Occipital lobe (tissue), 2 donors: ENCODE results near the gene CALM3. TPM values are rescaled to one million over a fixed set of nuclear protein-coding genes. Genes with fewer than 3 reads are reported as not detected.

Experiments used
- DNase-seq: peaks from one replicate; lab custom pipeline; 2025; lab: John Stamatoyannopoulos, UW
- total RNA-seq: library from RNA; depleted of rRNA; stranded (reverse); fragments of >200 nt; gene quantifications from one replicate; pipeline ENCODE4 v1.2.3, GENCODE V29; 2014

CALM3 gene
- total RNA-seq, 1 donor from 2014 or later = 224 TPM

DNA sequence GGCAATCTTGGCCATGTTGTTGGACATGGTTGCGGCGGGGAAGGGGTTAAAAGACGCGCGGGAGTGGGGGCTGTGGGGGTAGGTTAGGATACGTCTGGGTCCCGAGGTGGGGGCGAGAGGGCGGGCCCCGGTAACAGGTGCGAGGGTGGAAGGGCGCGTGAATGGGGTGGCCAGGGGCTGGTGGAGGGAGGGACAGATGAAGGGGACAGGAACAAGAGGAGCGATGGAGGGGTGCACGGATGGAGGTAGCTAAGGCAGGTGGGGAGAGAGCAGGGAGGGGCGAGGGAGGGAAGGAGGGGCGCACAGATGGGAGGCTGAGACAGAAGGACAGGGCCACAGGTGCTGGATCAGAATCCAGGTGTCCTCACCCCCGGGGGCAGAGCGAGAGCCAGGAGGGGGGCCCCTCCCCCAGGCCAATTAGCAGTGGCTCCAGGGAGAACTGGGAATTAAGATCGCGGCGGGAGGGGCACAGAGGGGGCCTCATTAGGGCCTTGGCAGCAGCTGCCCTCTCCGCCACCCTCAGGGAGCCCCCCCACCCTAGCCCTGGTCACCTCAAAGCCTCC lies 33.6 kb downstream of the CALM3 start:
- no peak for DNase-seq

DNA sequence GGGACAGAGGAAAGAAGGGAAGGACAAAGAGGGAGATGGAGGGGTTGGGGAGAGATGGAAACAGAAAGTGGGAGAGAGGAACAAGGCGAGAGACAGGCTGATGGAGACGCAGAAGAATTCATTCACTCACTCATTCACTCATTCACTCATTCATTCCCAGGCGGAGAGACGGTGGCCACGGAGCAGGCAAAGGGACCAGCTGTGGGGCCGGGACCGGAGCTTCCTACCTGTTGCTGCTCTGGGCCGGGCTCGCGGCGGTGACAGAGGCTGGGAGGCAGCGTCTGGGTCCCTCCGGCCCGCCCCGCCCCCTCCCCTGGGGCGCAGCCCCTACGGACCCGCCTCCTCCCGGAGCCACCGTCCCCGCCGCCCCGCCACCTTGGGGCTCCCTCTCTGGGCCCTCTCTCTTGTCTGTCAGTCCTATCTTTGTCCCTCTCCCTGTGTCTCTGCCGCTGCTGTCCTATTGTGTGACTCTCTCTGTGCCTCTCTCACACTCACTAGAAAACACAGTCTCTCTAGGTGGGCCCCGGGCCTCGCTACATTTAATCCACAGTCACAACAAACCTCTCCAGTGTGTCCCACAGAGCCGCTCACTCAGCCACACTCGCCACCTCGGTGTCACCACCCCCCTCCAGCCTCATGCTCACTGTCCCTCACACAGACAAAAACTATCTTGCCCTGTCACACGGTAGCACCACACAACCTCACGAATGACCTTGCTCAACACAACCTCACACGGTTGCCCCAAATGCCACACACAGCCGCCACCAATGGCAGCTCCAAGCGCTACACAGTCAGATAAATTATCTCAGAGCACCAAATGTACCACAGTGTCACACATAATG lies 35.0 kb downstream of the CALM3 start, which contains the start of gene GNG8:
Gene GNG8, minus strand, starts transcription at position 283 of the 842 bp plus-strand sequence. CDS start 1,520 bp downstream, outside the sequence.
- no peak for DNase-seq

DNA sequence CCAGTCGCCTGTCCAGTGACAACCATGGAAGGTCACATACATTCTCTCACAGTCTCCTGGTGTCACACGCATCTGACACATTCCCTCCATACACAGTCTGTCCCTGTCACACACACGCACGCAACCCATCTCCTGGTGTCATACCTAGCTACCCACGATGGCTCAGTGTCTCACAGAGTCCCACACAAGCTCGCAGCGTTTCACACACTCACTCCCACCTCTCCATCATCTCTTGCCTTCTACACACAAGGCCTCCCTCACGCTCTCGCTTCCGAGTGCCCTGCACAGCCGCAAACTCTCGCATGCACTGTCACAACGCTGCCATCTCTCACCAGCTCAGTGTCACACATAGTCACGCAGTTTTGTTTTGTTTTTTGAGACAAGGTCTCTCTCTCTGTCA lies 36.1 kb downstream of the CALM3 start:
- peak; percentile 19 for DNase-seq

GRCh38 chr19:46639358-46640182 lies 38.4 kb downstream of the CALM3 start:
- no peak for DNase-seq

- no peak for DNase-seq
Observed at GRCh38 chr19:46640656-46641055, 39.5 kb downstream of the CALM3 start.

GRCh38 chr19:46644720-46645119 lies 43.6 kb downstream of the CALM3 start:
- DNase-seq = no peak

DNA sequence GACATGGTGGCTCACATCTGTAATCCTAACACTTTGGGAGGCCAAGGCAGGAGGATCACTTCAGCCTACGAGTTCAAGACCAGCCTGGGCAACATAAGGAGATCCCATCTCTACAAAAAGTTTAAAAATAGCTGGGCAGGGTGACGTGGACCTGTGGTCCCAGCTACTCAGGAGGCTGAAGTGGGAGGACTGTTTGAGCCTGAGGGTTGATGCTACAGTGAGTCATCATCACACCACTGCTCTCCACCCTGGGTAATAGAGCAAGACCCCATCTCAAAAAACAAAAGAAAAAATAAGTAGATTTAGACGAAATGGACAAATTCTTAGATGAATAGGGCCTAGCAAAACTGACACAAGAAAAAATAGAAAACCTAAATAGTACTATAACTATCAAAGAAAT lies 45.3 kb downstream of the CALM3 start:
- DNase-seq = no peak

DNA sequence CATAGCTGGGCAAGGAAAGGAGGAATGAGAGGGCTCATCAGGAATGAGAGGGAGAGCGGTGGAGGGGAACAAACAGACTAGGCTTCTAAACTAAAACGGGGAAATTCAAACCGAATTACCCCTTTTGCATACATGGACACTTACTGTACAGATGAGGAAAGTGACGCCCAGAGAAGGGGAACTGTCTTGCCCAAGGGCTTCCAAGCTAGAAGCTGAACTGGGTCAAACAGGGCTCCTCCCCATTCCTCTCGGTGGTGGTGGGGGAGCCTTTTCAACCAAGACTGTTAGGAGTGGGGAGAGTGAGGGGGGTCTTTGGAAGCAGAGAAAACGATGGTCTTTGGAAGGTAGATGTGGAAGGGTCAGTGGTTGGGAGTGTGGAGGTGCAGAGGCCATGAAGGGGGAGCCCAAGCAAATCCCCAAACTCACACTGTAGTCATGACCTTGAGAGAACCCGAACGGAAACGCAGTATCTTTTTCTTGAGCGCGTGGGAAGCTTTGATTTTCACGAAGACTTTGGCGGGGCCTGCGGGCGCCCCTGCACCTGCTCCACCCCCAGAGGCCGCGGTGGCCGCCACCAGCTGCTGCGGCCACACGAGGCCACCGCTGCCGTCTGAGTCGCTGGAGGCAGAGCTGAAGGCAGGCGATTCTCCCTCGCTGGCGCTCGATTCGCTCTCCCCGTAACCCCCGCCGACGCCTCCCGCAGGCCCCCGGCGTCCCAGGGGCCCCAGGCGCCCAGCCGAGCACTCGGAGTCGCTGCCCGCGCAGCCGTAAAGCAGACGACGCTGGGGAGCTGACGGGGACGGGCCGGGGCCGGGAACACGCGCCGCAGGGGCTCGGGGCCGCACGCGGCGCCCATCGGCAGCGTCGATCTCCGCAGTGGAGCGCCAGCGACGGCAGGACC lies 47.2 kb downstream of the CALM3 start:
- DNase-seq = no peak

DNA sequence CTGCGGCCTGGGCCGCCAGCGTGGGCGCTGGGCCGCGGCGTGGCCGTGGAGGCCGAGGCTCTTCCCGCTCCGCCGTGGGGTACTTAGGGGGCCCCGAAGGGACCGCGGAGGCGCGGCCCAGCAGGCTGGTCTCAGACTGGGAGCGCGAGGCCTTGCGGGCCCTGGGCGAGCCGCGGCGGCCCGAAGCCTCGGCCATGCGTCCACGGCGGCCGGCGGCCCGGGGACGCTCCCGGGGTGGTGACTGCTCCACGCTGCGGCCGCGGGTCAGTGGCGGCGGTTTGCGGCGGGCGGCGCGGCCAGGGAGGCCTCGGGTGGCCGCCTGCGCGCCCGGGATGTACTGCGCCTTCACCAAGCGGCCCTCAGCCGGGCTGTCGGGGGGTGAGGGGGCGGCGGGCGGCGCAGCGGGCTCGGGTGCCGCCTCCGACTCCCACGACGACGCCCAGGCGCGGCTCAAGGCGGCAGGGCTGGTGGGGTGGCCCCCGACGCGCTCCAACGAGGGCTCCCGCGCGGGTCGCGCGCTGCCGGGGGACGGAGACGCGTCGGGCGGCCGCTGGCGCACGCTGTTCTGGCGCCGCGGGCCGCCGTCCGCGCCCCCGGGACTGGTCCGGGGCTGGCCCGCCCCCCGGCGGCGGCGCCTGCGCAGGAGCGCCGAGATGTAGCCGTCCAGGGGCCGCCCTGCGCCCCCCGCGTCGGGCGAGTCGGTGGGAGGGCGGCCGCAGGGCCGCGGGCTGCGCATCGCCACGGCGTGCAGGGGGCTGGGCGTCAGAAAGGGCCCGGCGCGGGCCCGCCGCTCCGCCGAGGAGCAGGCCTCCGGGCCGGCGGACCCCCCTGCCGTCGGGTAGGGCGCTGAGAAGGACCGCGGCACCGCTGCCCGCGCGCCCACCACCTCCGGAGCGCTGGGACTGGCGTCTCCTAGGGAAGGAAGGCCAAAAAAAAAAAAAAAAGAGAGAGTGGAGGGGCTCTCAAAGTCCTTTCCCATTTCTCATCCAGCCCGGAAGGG lies 48.1 kb downstream of the CALM3 start:
- DNase-seq = no peak

DNA sequence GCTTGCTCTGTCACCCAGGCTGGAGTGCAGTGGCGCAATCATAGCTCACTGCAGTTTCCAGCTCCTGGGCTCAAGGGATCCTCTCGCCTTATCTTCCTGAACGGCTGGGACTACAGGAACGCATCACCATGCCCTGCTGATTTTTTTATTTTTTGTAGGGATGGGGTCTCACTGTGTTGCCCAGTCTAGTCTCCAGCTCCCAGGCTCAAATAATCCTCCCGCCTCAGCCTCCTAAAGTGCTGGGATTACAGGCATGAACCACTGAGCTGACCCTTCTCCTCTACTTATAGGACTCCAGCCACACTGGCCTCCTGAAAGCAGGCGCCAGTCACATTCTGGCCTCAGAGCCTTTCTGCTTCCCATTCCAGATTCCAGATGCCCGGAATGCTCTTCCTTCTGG lies 49.3 kb downstream of the CALM3 start:
- no peak for DNase-seq

- DNase-seq = peak; percentile 48
Observed at GRCh38 chr19:46654621-46655152, 53.6 kb downstream of the CALM3 start.

DNA sequence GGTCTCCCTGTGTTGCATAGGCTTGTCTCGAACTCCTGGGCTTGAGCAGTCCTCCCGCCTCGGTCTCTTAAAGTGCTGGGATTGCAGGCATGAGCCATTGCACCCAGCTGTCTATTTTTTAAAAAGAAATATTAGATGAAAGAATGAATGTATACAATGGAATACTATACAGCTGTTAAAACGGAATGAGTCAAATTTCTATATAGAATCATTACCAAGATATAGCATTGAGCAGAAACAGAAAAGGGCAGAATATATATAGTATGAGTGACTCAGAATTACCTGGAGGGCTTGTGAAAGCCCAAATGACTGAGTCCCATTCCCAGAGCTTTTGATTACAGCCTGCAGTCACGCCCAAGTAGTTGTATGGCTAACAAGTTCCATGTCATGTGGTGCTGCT lies 55.4 kb downstream of the CALM3 start:
- no peak for DNase-seq

DNA sequence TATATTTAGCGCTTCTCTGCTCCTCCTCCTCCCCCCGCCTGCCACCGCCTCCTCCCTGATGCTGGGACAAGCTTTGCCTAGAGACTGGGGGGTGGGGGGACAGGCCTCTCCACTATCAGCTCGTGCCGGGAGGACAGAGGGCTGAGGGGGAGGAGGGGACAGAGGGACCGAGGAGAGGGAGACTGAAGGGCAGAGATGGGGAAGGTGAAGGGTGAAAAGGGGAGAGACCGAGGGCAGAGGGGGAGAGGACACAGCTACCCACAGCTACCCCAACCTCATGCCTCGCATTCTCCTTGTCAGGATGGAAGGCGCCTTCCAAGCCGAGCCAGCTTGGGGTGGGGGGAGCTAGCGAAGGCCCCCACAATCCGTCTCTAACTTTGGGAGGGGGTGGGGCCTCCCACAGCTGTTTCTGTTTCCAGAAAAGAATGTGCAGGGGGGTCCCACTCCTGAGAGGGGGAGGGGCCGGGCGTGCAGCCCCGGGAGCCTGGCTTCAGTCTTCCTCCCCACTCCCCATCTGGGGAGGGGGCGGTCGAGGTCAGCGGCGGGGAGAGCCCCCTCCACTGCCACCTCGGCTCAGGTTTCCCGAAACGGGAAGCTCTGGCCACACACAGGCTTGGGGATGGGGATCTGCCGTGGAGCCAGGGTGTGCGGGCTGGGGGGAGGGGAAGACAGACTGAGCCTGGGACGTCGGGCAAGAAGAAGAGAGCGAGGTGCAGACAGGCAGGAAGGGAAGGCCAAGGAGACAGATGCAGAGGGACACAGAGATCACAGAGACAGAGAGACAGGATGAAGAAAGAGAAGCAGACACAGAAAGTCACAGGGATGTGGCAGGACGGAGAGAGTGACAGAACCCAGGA lies 58.2 kb downstream of the CALM3 start:
- peak; percentile 32 for DNase-seq

GRCh38 chr19:46660008-46660517 lies 58.9 kb downstream of the CALM3 start:
- DNase-seq = no peak
